Right cardiac atrium (tissue), 5 donors: Measurements from ENCODE around the gene INPP5K. TPM values are rescaled to one million over a fixed set of nuclear protein-coding genes. Genes with fewer than 3 reads are reported as not detected.
A peak's percentile ranks its signal among the peaks of the same experiment; 100 is the strongest.
"Not testable (repeated sequence)": the region's sequence is repeated elsewhere in the genome, so short reads cannot be mapped to it uniquely, and the experiment has no call there.

Experiments
- ATAC-seq, 2 donors: fragments of 200-7000 bp; cut with Tn5 transposase; one replicate each; pipeline versions ENCODE4 v1.8.0 to v1.9.1; 2020; ENCODE audit warnings: moderate library complexity in 2 of 2, mild to moderate bottlenecking in 1 of 2
- DNase-seq, 3 donors: peaks; one replicate each; pipeline ENCODE4 v3.0.0-alpha.2; 2020
- H3K27ac ChIP-seq: one replicate; pipeline ENCODE4 v1.5.1; 2013; ENCODE audit warnings: mild to moderate bottlenecking, low read length, control low read depth, moderate library complexity
- H3K27me3 ChIP-seq: one replicate; pipeline ENCODE4 v1.6.1; 2013; ENCODE audit not compliant: control insufficient read depth, insufficient read depth
- H3K4me1 ChIP-seq: one replicate; pipeline ENCODE4 v1.6.1; 2013; ENCODE audit warnings: low read length; ENCODE audit not compliant: control insufficient read depth, insufficient read depth
- H3K4me3 ChIP-seq: one replicate; pipeline ENCODE4 v1.5.1; 2013; ENCODE audit warnings: low read length, control low read depth
- H3K9me3 ChIP-seq: one replicate; pipeline ENCODE4 v1.6.1; 2013; ENCODE audit warnings: low read length; ENCODE audit not compliant: control insufficient read depth
- WGBS: extraction: QIAGEN DNeasy Blood & Tissue Kit; methylation state at CpG from one replicate; pipeline ENCODE4 v1.1.7; 2013; 5-methylcytosine and 5-hydroxymethylcytosine counted together
- intact Hi-C, 4 donors: fragments of 100-400 bp; cut with DNase I; formaldehyde crosslinking; loops; one replicate each; pipeline versions ENCODE4 v1.11.0 to v1.14.0; 2022 to 2023
- polyA plus RNA-seq: library from polyadenylated mRNA; stranded (reverse); fragments of 200-250 nt; gene quantifications from one replicate; pipeline ENCODE4 v1.2.3, GENCODE V29; 2013
- total RNA-seq, 4 donors: library from RNA; stranded (reverse); fragmentation: NEBNext Ultra II Directional; extraction: Animal tissue kit (Norgen Biotek cat#: 25700); gene quantifications; one replicate each; pipeline ENCODE4 v1.2.1, GENCODE V29; 2021
- donor health status: healthy with polysubstance abuse.
- donor health status: DM: no; HTN: yes; CAD: no.
- donor health status: DM: no; HTN: no; CAD: no.
- donor health status: DM: no; HTN: yes; CAD: no; lungs with severe emphysema.
- donor health status: DM: yes; HTN: yes; CAD: no.

The INPP5K gene
- total and polyA plus RNA-seq, 5 donors: 21.4 to 34.7 (median 32.2) TPM

- Histone ChIP-seq H3K27ac (peak within 1 kb of the TSS; percentile 94), H3K9me3 (no peaks in the 10 kb centered on the region), H3K27me3 (no peaks in the 10 kb centered on the region), H3K4me1 (peaks cover 8% of the 10 kb centered on the region), H3K4me3 (peak within 1 kb of the TSS; percentile 75)
- intact Hi-C loops: loop anchor here in 2 of 4 donors (2.0 to 10.0 kb wide), 2 partner anchors 61 to 91 kb away; partner anchors contain the start of gene INPP5K (in 1 of the 2)
- under 1% methylated on average over 93 of the region's 93 CpGs for whole genome bisulfite sequencing
- ATAC-seq (peak; percentile 91 to 96), DNase-seq (peak; percentile 97 to 99 (median 99))
Observed at GRCh38 chr17:1455797-1456599, 60.4 kb downstream of the INPP5K start, which contains the start of gene CRK. TSS of gene CRK (minus strand) at chr17:1456232. CDS start at chr17:1456117, 115 bp downstream.

DNA sequence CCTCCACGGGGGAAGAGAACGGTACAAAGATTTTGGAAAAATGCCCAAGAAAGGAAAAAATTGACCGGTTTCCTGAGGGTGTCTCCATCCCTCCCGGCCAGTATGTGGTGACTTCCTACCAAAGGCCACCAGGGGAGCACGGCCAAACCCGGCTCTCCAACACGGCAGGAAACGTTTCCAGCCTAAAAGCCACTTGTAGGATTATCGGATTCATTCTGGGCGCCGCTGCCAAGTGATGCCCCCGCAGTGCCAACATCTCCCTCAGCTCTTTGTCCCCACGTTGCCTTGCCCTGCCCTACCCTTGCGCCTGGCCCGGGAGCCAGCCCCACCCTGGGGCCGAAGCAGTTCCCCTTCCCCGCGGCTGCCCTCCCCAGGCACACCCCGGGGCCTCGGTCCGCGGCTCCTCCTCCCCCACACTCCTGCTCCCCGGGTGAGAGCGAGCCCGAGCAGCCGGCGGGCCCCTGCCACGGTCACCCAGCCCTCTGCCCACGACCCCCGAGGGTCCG is 61.1 kb downstream of the INPP5K start:
- Histone ChIP-seq H3K4me1 (peaks cover 8% of the 10 kb centered on the region), H3K27me3 (no peaks in the 10 kb centered on the region), H3K9me3 (no peaks in the 10 kb centered on the region), H3K27ac (peak overlapping the region; percentile 94), H3K4me3 (peak overlapping the region; percentile 75)
- DNase-seq: peak; percentile 81 to 88 (median 87)
- peak; percentile 65 to 73 for ATAC-seq
- intact Hi-C loops: loop anchor here in 2 of 4 donors (2.0 to 10.0 kb wide), 2 partner anchors 61 to 91 kb away; partner anchors contain the start of gene INPP5K (in 1 of the 2)
- WGBS: under 1% methylated on average over 31 of the region's 31 CpGs

DNA sequence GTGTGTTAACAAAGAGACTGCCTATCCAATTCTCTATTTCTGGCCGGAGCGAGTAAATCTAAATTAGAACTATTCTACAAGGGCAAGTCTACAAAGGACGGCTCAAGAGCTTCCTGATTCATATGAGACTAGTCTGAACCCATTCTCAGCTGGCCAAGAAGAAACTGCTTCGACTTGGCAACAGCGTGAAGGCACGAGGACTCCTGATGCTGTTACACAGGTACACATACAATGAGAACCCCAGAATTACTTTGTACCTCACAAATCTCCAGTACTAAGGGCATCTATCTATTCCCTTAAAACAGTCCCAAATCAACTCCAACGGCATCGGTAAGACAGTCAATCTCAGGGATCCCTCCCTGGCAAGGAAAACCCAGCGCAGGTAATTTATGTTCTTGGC is 61.9 kb downstream of the INPP5K start:
- Histone ChIP-seq H3K4me1 (peaks cover 5% of the 10 kb centered on the region), H3K27ac (peak overlapping the region; percentile 94), H3K9me3 (no peaks in the 10 kb centered on the region), H3K4me3 (peak overlapping the region; percentile 75), H3K27me3 (no peaks in the 10 kb centered on the region)
- ATAC-seq (no peak), DNase-seq (peak in 1 of 3 donors; percentile 9)
- intact Hi-C loops: loop anchor here in 3 of 4 donors (2.0 to 10.0 kb wide), 4 partner anchors 62 to 92 kb away; partner anchors contain the start of gene INPP5K (in 2 of the 3)
- WGBS: 46% methylated on average over 9 of the region's 9 CpGs

DNA sequence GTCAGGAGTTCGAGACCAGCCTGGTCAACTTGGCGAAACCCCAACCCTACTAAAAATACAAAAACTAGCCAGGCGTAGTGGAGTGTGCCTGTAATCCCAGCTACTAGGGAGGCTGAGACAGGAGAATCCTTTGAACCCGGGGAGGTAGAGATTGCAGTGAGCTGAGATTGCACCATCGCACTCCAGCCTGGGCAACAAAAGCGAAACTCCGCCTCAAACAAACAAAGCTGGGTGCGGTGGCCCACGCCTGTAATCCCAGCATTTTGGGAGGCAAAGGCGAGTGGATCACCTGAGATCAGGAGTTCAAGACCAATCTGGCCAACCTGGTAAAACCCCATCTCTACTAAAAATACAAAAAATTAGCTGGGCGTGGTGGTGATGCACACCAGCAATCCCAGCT is 62.7 kb downstream of the INPP5K start:
- 93% methylated on average over 11 of the region's 11 CpGs for WGBS
- H3K4me3 ChIP-seq, H3K27ac ChIP-seq, ATAC-seq, H3K27me3 ChIP-seq, DNase-seq, H3K9me3 ChIP-seq, H3K4me1 ChIP-seq: not testable (repeated sequence)
- intact Hi-C loops: loop anchor here in 3 of 4 donors (2.0 to 10.0 kb wide), 4 partner anchors 63 to 91 kb away; partner anchors contain the start of gene INPP5K (in 2 of the 3)

GRCh38 chr17:1452836-1453235 is 63.6 kb downstream of the INPP5K start:
- no peak for ATAC-seq

GRCh38 chr17:1450261-1450660 is 66.2 kb downstream of the INPP5K start:
- not testable (repeated sequence) for H3K9me3 ChIP-seq, H3K27ac ChIP-seq, ATAC-seq, H3K4me3 ChIP-seq, H3K27me3 ChIP-seq, DNase-seq
- intact Hi-C loops: loop anchor here in 3 of 4 donors (5.0 to 10.0 kb wide), 3 partner anchors 67 to 88 kb away; partner anchors contain the start of gene INPP5K (in 1 of the 3)
- peaks cover 21% of the 10 kb centered on the region for H3K4me1 ChIP-seq
- WGBS: 94% methylated on average over 21 of the region's 21 CpGs

More at GRCh38 chr17:1452836-1453235, 63.6 kb downstream of the INPP5K start:
- H3K4me3 ChIP-seq: no peak overlapping the region
- no peaks in the 10 kb centered on the region for H3K27me3 ChIP-seq
- DNase-seq: no peak
- intact Hi-C loops: loop anchor here in 3 of 4 donors (5.0 to 10.0 kb wide), 3 partner anchors 64 to 91 kb away; partner anchors contain the start of gene INPP5K (in 1 of the 3)
- 50% methylated on average over 5 of the region's 5 CpGs for WGBS
- no peaks in the 10 kb centered on the region for H3K9me3 ChIP-seq
- H3K27ac ChIP-seq: no peak overlapping the region
- H3K4me1 ChIP-seq: peaks cover 14% of the 10 kb centered on the region

DNA sequence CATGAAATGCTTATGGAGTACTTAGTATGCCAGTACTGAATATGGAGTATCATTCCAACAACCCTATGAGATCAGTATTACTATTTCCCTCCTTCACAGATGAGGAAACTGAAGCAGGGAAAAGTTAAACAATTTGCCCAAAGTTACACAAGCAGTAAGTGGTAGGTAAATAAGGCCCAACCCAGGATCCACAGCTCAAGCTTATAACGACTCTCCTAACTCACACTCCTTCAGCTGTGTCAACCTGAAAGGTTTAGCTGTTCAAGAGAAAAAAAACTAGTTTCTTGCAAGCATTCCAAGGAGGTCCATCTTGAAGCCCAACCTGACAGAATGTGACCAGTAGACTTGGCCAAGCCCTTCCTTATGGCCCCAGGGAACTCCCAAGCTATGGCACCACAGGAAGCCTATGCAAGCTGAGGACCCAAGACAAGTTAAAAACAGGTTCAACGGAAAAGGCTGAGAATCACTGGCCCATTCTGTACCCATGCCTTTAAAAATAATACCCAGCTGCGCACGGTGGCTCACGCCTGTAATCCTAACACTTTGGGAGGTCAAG is 66.9 kb downstream of the INPP5K start:
- DNase-seq: no peak
- 84% methylated on average over 5 of the region's 5 CpGs for WGBS
- Histone ChIP-seq H3K27ac (peak overlapping the region; percentile 48), H3K27me3 (no peaks in the 10 kb centered on the region), H3K4me3 (no peak overlapping the region), H3K9me3 (no peaks in the 10 kb centered on the region), H3K4me1 (peaks cover 20% of the 10 kb centered on the region)
- no peak for ATAC-seq
- intact Hi-C loops: no loop called here

GRCh38 chr17:1447052-1447451 is 69.4 kb downstream of the INPP5K start:
- WGBS: 55% methylated on average over 7 of the region's 7 CpGs
- Histone ChIP-seq H3K4me1 (peaks cover 20% of the 10 kb centered on the region), H3K27me3 (no peaks in the 10 kb centered on the region), H3K4me3 (no peak overlapping the region), H3K9me3 (no peaks in the 10 kb centered on the region), H3K27ac (peak overlapping the region; percentile 70)
- DNase-seq: peak in 1 of 3 donors; percentile 29
- intact Hi-C loops: no loop called here
- peak; percentile 64 to 81 for ATAC-seq

- Histone ChIP-seq H3K9me3 (no peaks in the 10 kb centered on the region), H3K4me3 (no peak overlapping the region), H3K27ac (peak overlapping the region; percentile 36), H3K27me3 (no peaks in the 10 kb centered on the region), H3K4me1 (peaks cover 17% of the 10 kb centered on the region)
- no peak for ATAC-seq
- 89% methylated on average over 12 of the region's 12 CpGs for WGBS
- DNase-seq: no peak
- intact Hi-C loops: no loop called here
Observed at GRCh38 chr17:1446201-1446600, 70.2 kb downstream of the INPP5K start.

DNA sequence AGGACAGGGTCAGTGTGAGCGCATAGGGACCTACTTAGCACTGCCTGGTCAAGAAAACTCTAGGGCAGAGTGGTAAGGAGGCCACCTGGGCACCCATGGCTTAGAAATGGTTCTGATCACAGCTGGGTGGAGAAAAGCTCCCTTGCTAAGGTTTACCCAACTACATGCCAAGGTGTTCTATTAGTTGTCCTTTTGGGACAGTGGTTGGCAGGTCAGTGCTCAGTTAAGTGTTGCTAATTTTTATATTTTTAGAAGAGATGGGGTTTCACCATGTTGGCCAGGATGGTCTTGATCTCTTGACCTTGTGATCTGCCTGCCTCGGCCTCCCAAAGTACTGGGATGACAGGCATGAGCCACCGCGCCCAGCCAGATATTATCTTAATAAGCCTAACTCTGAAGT is 70.7 kb downstream of the INPP5K start:
- DNase-seq: peak in 1 of 3 donors; percentile 18
- H3K4me3 ChIP-seq, H3K27me3 ChIP-seq, ATAC-seq, H3K27ac ChIP-seq, intact Hi-C loops, H3K9me3 ChIP-seq: not testable (repeated sequence)
- H3K4me1 ChIP-seq: peaks cover 17% of the 10 kb centered on the region
- WGBS: 90% methylated on average over 4 of the region's 4 CpGs
